Sigmoid colon (tissue), 4 donors: Measurements from ENCODE around the gene SLC31A2.

ENCODE experiments used
- EP300 ChIP-seq, 4 donors: sonication (generic); formaldehyde crosslinking; IDR thresholded peaks; one replicate each; pipeline ENCODE4 v1.6.1; 2017; ENCODE audit warnings: antibody characterized with exemption in 4 of 4
- TF ChIP-seq, protein P1 (sequence below), 4 experiments: fragments of 450-650 bp in 3 of 4; fragments of 200-600 bp in 1 of 4; IDR thresholded peaks; one replicate each; pipeline ENCODE4 v1.5.1; 2016 to 2019; ENCODE audit warnings: antibody characterized with exemption in 4 of 4, mild to moderate bottlenecking in 3 of 4, moderate library complexity in 2 of 4

DNA sequence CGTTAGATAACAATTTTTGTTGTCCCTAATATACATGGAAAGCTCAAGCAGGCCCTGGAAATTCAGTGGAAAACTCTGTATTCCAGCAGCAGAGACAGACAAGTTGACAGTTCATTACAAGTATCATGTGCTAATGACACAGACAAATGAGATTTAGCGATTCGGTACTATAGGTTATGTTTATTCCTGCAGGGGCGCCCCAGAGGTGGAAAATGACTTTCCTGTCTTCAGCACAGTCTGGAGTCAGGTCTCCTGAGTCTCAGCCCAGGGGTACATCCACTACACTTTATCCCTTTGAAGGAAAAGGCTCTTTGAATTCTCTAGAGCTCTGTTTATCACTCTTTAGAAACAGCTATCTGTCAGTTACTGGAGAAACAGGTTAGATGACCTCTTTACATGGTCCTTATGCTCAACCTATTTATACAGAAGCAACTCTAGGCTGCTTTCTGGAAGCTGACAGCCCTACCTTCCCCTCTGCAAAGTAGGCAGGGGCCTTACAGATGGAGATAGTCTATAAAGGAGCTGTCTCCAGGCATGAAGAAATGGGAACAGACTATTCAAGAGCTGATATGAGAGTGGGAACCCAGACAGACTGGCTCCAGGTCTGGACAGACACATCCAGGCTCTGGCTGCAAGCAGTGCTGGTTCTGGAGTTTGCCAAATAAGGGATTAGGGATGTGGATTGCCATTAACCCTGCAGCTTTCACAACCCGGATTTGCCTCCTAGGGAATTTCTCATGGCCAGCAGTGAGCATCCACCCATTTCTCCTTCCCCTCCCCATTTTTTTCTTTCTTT, 7.2 kb upstream of the SLC31A2 start:
- TF ChIP-seq, protein P1, sequence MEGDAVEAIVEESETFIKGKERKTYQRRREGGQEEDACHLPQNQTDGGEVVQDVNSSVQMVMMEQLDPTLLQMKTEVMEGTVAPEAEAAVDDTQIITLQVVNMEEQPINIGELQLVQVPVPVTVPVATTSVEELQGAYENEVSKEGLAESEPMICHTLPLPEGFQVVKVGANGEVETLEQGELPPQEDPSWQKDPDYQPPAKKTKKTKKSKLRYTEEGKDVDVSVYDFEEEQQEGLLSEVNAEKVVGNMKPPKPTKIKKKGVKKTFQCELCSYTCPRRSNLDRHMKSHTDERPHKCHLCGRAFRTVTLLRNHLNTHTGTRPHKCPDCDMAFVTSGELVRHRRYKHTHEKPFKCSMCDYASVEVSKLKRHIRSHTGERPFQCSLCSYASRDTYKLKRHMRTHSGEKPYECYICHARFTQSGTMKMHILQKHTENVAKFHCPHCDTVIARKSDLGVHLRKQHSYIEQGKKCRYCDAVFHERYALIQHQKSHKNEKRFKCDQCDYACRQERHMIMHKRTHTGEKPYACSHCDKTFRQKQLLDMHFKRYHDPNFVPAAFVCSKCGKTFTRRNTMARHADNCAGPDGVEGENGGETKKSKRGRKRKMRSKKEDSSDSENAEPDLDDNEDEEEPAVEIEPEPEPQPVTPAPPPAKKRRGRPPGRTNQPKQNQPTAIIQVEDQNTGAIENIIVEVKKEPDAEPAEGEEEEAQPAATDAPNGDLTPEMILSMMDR (IDR thresholded peaks at IDR 0.05): no peak
- TF ChIP-seq EP300 (IDR thresholded peaks at IDR 0.05): no peak
